ENCODE results near the gene RALBP1. TPM values are rescaled to one million over a fixed set of nuclear protein-coding genes. Genes with fewer than 3 reads are reported as not detected.

The RALBP1 gene
- polyA plus RNA-seq, 1 donor from 2014 or later: 30.0 TPM

GRCh38 chr18:9517869-9518268 is 42.6 kb downstream of the RALBP1 start:
- Histone ChIP-seq H3K9ac (ENCODE audit: low read length) (no peak overlapping the region), H3K9me2 (ENCODE audit: insufficient read depth, low read length) (no peaks in the 10 kb centered on the region), H3K27me3 (ENCODE audit: insufficient read depth, low read depth, low read length) (no peaks in the 10 kb centered on the region), H3K36me3 (ENCODE audit: insufficient read depth, low read length) (no peaks in the 10 kb centered on the region), H4K20me1 (ENCODE audit: insufficient read depth) (no peaks in the 10 kb centered on the region), H2AFZ (ENCODE audit: low read depth, low read length) (no peak overlapping the region), H3K27ac (ENCODE audit: low read length) (no peak overlapping the region), H3F3A (ENCODE audit: insufficient read depth, low read length, poor library complexity, severe bottlenecking) (no peaks in the 10 kb centered on the region), H3K4me3 (ENCODE audit: low read length) (no peak overlapping the region), H3K4me2 (ENCODE audit: low read length) (no peak overlapping the region), H3K9me3 (ENCODE audit: low read length) (no peaks in the 10 kb centered on the region), H3K79me2 (replicated peaks; ENCODE audit: insufficient read depth, low read length) (no peaks in the 10 kb centered on the region)
- TF ChIP-seq POLR2AphosphoS5 (IDR thresholded peaks at IDR 0.05): no peak

DNA sequence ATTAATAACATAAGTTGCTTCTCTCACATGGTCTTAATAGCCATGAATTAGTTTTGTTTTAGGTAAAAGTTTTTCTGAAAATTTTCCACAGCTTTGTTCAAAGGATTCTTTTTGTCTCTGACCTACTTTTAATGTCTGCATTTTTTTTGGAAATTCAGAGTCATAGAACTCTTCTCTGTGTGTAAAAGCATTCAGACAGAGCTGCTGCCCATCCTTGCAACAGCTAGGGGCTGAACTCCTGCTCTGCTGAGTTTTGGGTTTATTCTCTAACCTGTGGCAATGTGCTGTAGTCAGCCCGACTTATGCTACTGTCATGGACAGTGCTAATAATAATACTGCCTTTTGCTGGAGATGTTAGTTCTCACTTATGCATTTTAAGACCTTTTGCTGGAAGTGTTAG is 44.1 kb downstream of the RALBP1 start:
- no peak overlapping the region for H3K4me2 ChIP-seq (ENCODE audit: low read length)
- H3K4me3 ChIP-seq (ENCODE audit: low read length): no peak overlapping the region
- H3K9me2 ChIP-seq (ENCODE audit: insufficient read depth, low read length): no peaks in the 10 kb centered on the region
- H3K27ac ChIP-seq (ENCODE audit: low read length): no peak overlapping the region
- no peaks in the 10 kb centered on the region for H3K9me3 ChIP-seq (ENCODE audit: low read length)
- no peak for TF ChIP-seq MXI1 (conservative IDR thresholded peaks at IDR 0.05; ENCODE audit: poor library complexity, severe bottlenecking)
- no peak for TF ChIP-seq POLR2AphosphoS5 (IDR thresholded peaks at IDR 0.05)
- TF ChIP-seq SMC3 (conservative IDR thresholded peaks at IDR 0.05; ENCODE audit: poor library complexity): no peak
- TF ChIP-seq, protein P1, sequence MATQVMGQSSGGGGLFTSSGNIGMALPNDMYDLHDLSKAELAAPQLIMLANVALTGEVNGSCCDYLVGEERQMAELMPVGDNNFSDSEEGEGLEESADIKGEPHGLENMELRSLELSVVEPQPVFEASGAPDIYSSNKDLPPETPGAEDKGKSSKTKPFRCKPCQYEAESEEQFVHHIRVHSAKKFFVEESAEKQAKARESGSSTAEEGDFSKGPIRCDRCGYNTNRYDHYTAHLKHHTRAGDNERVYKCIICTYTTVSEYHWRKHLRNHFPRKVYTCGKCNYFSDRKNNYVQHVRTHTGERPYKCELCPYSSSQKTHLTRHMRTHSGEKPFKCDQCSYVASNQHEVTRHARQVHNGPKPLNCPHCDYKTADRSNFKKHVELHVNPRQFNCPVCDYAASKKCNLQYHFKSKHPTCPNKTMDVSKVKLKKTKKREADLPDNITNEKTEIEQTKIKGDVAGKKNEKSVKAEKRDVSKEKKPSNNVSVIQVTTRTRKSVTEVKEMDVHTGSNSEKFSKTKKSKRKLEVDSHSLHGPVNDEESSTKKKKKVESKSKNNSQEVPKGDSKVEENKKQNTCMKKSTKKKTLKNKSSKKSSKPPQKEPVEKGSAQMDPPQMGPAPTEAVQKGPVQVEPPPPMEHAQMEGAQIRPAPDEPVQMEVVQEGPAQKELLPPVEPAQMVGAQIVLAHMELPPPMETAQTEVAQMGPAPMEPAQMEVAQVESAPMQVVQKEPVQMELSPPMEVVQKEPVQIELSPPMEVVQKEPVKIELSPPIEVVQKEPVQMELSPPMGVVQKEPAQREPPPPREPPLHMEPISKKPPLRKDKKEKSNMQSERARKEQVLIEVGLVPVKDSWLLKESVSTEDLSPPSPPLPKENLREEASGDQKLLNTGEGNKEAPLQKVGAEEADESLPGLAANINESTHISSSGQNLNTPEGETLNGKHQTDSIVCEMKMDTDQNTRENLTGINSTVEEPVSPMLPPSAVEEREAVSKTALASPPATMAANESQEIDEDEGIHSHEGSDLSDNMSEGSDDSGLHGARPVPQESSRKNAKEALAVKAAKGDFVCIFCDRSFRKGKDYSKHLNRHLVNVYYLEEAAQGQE (IDR thresholded peaks at IDR 0.05; ENCODE audit: borderline replicate concordance): no peak
- no peak for TF ChIP-seq EZH2 (IDR thresholded peaks at IDR 0.05; ENCODE audit: borderline replicate concordance, insufficient read depth, low read length, poor library complexity, severe bottlenecking)
- TF ChIP-seq, protein P2, sequence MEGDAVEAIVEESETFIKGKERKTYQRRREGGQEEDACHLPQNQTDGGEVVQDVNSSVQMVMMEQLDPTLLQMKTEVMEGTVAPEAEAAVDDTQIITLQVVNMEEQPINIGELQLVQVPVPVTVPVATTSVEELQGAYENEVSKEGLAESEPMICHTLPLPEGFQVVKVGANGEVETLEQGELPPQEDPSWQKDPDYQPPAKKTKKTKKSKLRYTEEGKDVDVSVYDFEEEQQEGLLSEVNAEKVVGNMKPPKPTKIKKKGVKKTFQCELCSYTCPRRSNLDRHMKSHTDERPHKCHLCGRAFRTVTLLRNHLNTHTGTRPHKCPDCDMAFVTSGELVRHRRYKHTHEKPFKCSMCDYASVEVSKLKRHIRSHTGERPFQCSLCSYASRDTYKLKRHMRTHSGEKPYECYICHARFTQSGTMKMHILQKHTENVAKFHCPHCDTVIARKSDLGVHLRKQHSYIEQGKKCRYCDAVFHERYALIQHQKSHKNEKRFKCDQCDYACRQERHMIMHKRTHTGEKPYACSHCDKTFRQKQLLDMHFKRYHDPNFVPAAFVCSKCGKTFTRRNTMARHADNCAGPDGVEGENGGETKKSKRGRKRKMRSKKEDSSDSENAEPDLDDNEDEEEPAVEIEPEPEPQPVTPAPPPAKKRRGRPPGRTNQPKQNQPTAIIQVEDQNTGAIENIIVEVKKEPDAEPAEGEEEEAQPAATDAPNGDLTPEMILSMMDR (IDR thresholded peaks at IDR 0.05; ENCODE audit: poor library complexity, severe bottlenecking): no peak
- no peak for TF ChIP-seq EP300 (conservative IDR thresholded peaks at IDR 0.05; ENCODE audit: poor library complexity, severe bottlenecking)
- no peak for TF ChIP-seq RAD21 (conservative IDR thresholded peaks at IDR 0.05)
- TF ChIP-seq TAF1 (IDR thresholded peaks at IDR 0.05; ENCODE audit: low read depth): no peak
- no peak overlapping the region for H3K9ac ChIP-seq (ENCODE audit: low read length)
- no peaks in the 10 kb centered on the region for H3K79me2 ChIP-seq (replicated peaks; ENCODE audit: insufficient read depth, low read length)
- no peak overlapping the region for H2AFZ ChIP-seq (ENCODE audit: low read depth, low read length)
- H4K20me1 ChIP-seq (ENCODE audit: insufficient read depth): no peaks in the 10 kb centered on the region
- H3K36me3 ChIP-seq (ENCODE audit: insufficient read depth, low read length): no peaks in the 10 kb centered on the region
- no peaks in the 10 kb centered on the region for H3F3A ChIP-seq (ENCODE audit: insufficient read depth, low read length, poor library complexity, severe bottlenecking)
- H3K27me3 ChIP-seq (ENCODE audit: insufficient read depth, low read depth, low read length): no peaks in the 10 kb centered on the region

DNA sequence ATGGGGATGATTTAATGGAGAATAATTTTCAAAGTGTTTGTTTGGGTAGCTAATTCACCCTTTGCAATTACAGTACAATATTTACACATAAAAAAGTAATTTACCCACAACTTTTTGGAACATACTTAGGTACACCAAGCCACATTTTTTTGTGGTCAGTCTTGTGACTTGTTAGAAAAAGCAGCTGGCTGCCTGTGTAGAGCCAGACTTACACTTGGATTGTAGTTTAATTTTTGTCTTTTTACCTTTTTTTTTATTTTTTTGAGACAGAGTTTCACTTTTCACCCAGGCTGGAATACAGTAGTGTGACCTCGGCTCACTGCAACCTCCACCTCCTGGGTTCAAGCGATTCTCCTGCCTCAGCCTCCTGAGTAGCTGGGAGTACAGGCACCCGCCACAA is 45.4 kb downstream of the RALBP1 start:
- Histone ChIP-seq H3F3A (ENCODE audit: insufficient read depth, low read length, poor library complexity, severe bottlenecking) (no peaks in the 10 kb centered on the region), H3K9ac (ENCODE audit: low read length) (no peak overlapping the region), H3K27me3 (ENCODE audit: insufficient read depth, low read depth, low read length) (no peaks in the 10 kb centered on the region), H3K79me2 (replicated peaks; ENCODE audit: insufficient read depth, low read length) (no peaks in the 10 kb centered on the region), H3K4me3 (ENCODE audit: low read length) (no peak overlapping the region), H4K20me1 (ENCODE audit: insufficient read depth) (no peaks in the 10 kb centered on the region), H3K36me3 (ENCODE audit: insufficient read depth, low read length) (no peaks in the 10 kb centered on the region), H3K4me2 (ENCODE audit: low read length) (no peak overlapping the region), H3K9me3 (ENCODE audit: low read length) (no peaks in the 10 kb centered on the region), H3K27ac (ENCODE audit: low read length) (no peak overlapping the region), H2AFZ (ENCODE audit: low read depth, low read length) (no peak overlapping the region), H3K9me2 (ENCODE audit: insufficient read depth, low read length) (no peaks in the 10 kb centered on the region)
- no peak for TF ChIP-seq EP300 (conservative IDR thresholded peaks at IDR 0.05; ENCODE audit: poor library complexity, severe bottlenecking)
- TF ChIP-seq, protein P1 (IDR thresholded peaks at IDR 0.05; ENCODE audit: borderline replicate concordance): no peak
- no peak for TF ChIP-seq EZH2 (IDR thresholded peaks at IDR 0.05; ENCODE audit: borderline replicate concordance, insufficient read depth, low read length, poor library complexity, severe bottlenecking)
